Keratinocyte (primary cell): ENCODE measurements around the gene RANBP6. TPM values are rescaled to one million over a fixed set of nuclear protein-coding genes. Genes with fewer than 3 reads are reported as not detected.

Experiments
- DNase-seq: peaks from one replicate; pipeline ENCODE4 v3.0.0-alpha.2; 2011; ENCODE audit warnings: low read depth, missing footprints, low spot score
- FAIRE-seq: peaks from 2 replicates; lab custom pipeline; 2011; peaks lifted over from hg19 to GRCh38; lab: Jason Lieb, UNC
- H2AFZ ChIP-seq: 2 replicates; pipeline ENCODE4 v1.6.0; 2012; ENCODE audit warnings: low read length, control low read depth, inconsistent platforms; ENCODE audit not compliant: control insufficient read depth
- H3K27ac ChIP-seq: 2 replicates; pipeline ENCODE4 v1.5.1; 2011; ENCODE audit warnings: low read length; ENCODE audit not compliant: control insufficient read depth, insufficient read depth
- H3K27me3 ChIP-seq: 3 replicates; pipeline ENCODE4 v1.6.0; 2011; ENCODE audit warnings: low read length; ENCODE audit not compliant: control insufficient read depth, insufficient read depth; ENCODE audit errors: extremely low read depth
- H3K36me3 ChIP-seq, 2 experiments: 2 replicates in 1 of 2; 3 replicates in 1 of 2; pipeline ENCODE4 v1.5.1; 2011; ENCODE audit warnings: low read length in 2 of 2, mild to moderate bottlenecking in 1 of 2; ENCODE audit not compliant: control insufficient read depth in 2 of 2, insufficient read depth in 2 of 2; ENCODE audit errors: extremely low read depth in 1 of 2
- H3K4me1 ChIP-seq: 3 replicates; pipeline ENCODE4 v1.5.1; 2011; ENCODE audit warnings: low read length; ENCODE audit not compliant: control insufficient read depth, insufficient read depth; ENCODE audit errors: extremely low read depth
- H3K4me2 ChIP-seq: 3 replicates; pipeline ENCODE4 v1.6.0; 2011; ENCODE audit warnings: low read depth, low read length; ENCODE audit not compliant: control insufficient read depth, insufficient read depth; ENCODE audit errors: extremely low read depth
- H3K4me3 ChIP-seq, 3 experiments: fragments of 200-600 bp in 1 of 3; sonication (generic) in 1 of 3; 2 replicates in 2 of 3; 3 replicates in 1 of 3; pipeline ENCODE4 v1.5.1; 2011 to 2016; ENCODE audit warnings: low read length in 3 of 3, mild to moderate bottlenecking in 3 of 3, control low read depth in 2 of 3, inconsistent platforms in 1 of 3, low read depth in 1 of 3, mixed read lengths in 1 of 3, mixed run types in 1 of 3, moderate library complexity in 1 of 3; ENCODE audit not compliant: control insufficient read depth in 2 of 3, insufficient read depth in 2 of 3; ENCODE audit errors: extremely low read depth in 1 of 3
- H3K79me2 ChIP-seq: 2 replicates; pipeline ENCODE4 v1.6.0; 2012; ENCODE audit warnings: low read length; ENCODE audit not compliant: control insufficient read depth, insufficient read depth
- H3K9ac ChIP-seq: 3 replicates; pipeline ENCODE4 v1.6.0; 2011; ENCODE audit warnings: low read length; ENCODE audit not compliant: control insufficient read depth, insufficient read depth; ENCODE audit errors: extremely low read depth
- H3K9me1 ChIP-seq: 3 replicates; pipeline ENCODE4 v1.6.0; 2011; ENCODE audit warnings: low read length; ENCODE audit not compliant: control insufficient read depth, insufficient read depth; ENCODE audit errors: extremely low read depth
- H3K9me3 ChIP-seq: 2 replicates; pipeline ENCODE4 v1.5.1; 2012; ENCODE audit warnings: low read depth, low read length; ENCODE audit not compliant: control insufficient read depth
- H4K20me1 ChIP-seq: 3 replicates; pipeline ENCODE4 v1.6.0; 2011; ENCODE audit warnings: low read length; ENCODE audit not compliant: control insufficient read depth, insufficient read depth; ENCODE audit errors: extremely low read depth
- EZH2 ChIP-seq: IDR thresholded peaks from one replicate; pipeline ENCODE4 v1.6.1; 2012; ENCODE audit warnings: inconsistent platforms, mild to moderate bottlenecking, low read length, moderate library complexity
- dilution Hi-C: fragments of 300-500 bp; cut with MboI; formaldehyde crosslinking; loops from one replicate; pipeline ENCODE4 v1.7.0; 2020; ENCODE audit warnings: low sequenced_read_pairs; ENCODE audit not compliant: extremely low pct_ligation_motif_present
- polyA plus RNA-seq, 5 experiments: library from polyadenylated mRNA; depleted of rRNA in 3 of 5; stranded (reverse) in 3 of 5; stranded (forward) in 1 of 5; unstranded in 1 of 5; fragments of >200 nt; gene quantifications; 1 replicate in 1 of 5; 2 replicates in 3 of 5; 3 replicates in 1 of 5; pipeline versions ENCODE4 v1.2.1 to v1.2.3, GENCODE V29; 2011 to 2012; ENCODE audit warnings: missing spikeins in 2 of 5, low read depth in 1 of 5, low replicate concordance in 1 of 5
- TF ChIP-seq, protein P1 (sequence below), 3 experiments: IDR thresholded peaks in 1 of 3; conservative IDR thresholded peaks in 1 of 3; optimal IDR thresholded peaks in 1 of 3; 2 replicates in 2 of 3; 3 replicates in 1 of 3; pipeline versions ENCODE3 to v1.5.1; 2011; ENCODE audit warnings: low read length in 3 of 3, mild to moderate bottlenecking in 3 of 3, moderate library complexity in 2 of 3, control low read depth in 1 of 3, inconsistent platforms in 1 of 3; ENCODE audit not compliant: insufficient read depth in 2 of 3; ENCODE audit errors: extremely low read depth in 1 of 3

RANBP6 gene
- polyA plus RNA-seq, 1 donor (not counting 4 experiments of a cell fraction or from before 2014, with no cell fraction given) = 14.7 TPM

DNA sequence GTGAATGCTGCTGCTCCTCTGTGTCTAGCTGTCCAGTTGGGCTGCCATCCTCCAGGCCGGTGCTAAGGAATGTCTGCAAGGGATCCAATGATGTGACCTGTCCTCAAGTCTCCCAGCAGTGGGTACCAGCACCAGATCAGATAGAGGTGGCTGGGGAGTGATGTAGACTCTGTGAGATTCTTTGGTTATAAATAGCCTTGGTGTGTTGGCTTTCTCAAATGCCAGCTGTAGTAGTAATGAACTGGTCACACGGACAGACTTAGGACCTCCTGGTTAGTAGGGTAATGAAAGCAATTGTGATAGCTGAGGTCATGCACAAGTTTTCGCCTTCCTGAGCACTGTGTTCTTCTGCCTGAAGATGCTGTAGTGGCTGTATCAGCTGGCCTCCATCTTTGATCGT is 29.9 kb upstream of the RANBP6 start:
- DNase-seq = no peak
- H3K9ac ChIP-seq = no peak overlapping the region
- H3K9me1 ChIP-seq = no peaks in the 10 kb centered on the region
- H3K4me2 ChIP-seq = no peak overlapping the region
- H3K79me2 ChIP-seq = no peaks in the 10 kb centered on the region
- no peak overlapping the region for H3K4me3 ChIP-seq
- H3K27ac ChIP-seq = no peak overlapping the region
- TF ChIP-seq, protein P1, sequence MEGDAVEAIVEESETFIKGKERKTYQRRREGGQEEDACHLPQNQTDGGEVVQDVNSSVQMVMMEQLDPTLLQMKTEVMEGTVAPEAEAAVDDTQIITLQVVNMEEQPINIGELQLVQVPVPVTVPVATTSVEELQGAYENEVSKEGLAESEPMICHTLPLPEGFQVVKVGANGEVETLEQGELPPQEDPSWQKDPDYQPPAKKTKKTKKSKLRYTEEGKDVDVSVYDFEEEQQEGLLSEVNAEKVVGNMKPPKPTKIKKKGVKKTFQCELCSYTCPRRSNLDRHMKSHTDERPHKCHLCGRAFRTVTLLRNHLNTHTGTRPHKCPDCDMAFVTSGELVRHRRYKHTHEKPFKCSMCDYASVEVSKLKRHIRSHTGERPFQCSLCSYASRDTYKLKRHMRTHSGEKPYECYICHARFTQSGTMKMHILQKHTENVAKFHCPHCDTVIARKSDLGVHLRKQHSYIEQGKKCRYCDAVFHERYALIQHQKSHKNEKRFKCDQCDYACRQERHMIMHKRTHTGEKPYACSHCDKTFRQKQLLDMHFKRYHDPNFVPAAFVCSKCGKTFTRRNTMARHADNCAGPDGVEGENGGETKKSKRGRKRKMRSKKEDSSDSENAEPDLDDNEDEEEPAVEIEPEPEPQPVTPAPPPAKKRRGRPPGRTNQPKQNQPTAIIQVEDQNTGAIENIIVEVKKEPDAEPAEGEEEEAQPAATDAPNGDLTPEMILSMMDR (optimal IDR thresholded peaks at IDR 0.05 in 1 of 3, IDR thresholded peaks at IDR 0.05 in 1 of 3, conservative IDR thresholded peaks at IDR 0.05 in 1 of 3; ENCODE audit: extremely low read depth in 1 of 3, insufficient read depth in 2 of 3, low read length in 3 of 3) = no peak
- no peak for TF ChIP-seq EZH2
- H3K9me3 ChIP-seq = no peaks in the 10 kb centered on the region
- no peaks in the 10 kb centered on the region for H3K36me3 ChIP-seq
- no peaks in the 10 kb centered on the region for H3K4me1 ChIP-seq
- no peak for FAIRE-seq
- no peak overlapping the region for H2AFZ ChIP-seq
- no peaks in the 10 kb centered on the region for H4K20me1 ChIP-seq
- dilution Hi-C loops = no loop called here
- no peaks in the 10 kb centered on the region for H3K27me3 ChIP-seq

DNA sequence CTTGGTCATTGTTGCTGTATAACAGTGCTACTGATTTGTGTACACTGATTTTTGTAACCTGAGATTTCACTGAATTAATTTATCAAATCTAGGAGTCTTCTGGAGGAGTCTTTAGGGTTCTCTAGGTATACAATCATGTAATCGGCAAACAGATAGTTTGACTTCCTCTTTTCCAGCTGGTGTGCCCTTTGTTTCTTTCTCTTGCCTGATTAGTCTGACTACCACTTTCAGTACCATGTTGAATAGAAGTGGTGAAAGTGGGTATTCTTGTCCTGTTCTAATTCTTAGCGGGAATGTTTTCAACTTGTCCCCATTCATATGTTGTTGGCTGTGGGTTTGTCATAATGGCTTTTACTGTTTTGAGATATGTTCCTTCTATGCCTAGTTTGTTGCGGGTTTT is 24.7 kb upstream of the RANBP6 start:
- TF ChIP-seq, protein P1 (optimal IDR thresholded peaks at IDR 0.05 in 1 of 3, IDR thresholded peaks at IDR 0.05 in 1 of 3, conservative IDR thresholded peaks at IDR 0.05 in 1 of 3; ENCODE audit: extremely low read depth in 1 of 3, insufficient read depth in 2 of 3, low read length in 3 of 3) = no peak
- no peak for TF ChIP-seq EZH2
- H3K27me3 ChIP-seq = no peaks in the 10 kb centered on the region
- H3K9me1 ChIP-seq = no peaks in the 10 kb centered on the region
- H3K4me2 ChIP-seq = no peak overlapping the region
- H2AFZ ChIP-seq = no peak overlapping the region
- no peak overlapping the region for H3K4me3 ChIP-seq
- H4K20me1 ChIP-seq = no peaks in the 10 kb centered on the region
- no peak overlapping the region for H3K27ac ChIP-seq
- DNase-seq = no peak
- H3K79me2 ChIP-seq = no peaks in the 10 kb centered on the region
- no peak for FAIRE-seq
- H3K9ac ChIP-seq = no peak overlapping the region
- dilution Hi-C loops = no loop called here
- no peaks in the 10 kb centered on the region for H3K9me3 ChIP-seq
- H3K4me1 ChIP-seq = no peaks in the 10 kb centered on the region
- H3K36me3 ChIP-seq = no peaks in the 10 kb centered on the region
